GM18867 (cell line): Measurements from ENCODE around the gene ARID3B.

Experiments used
- ATAC-seq: cut with Tn5 transposase; IDR thresholded peaks from one replicate; pipeline ENCODE4 v1.9.1; 2021; ENCODE audit warnings: mild to moderate bottlenecking, moderate library complexity; ENCODE audit not compliant: unreplicated experiment

The ARID3B gene

GRCh38 chr15:74603026-74603788 is 62.2 kb downstream of the ARID3B start:
- ATAC-seq, result no peak

GRCh38 chr15:74603789-74604705 is 63.0 kb downstream of the ARID3B start:
- no peak for ATAC-seq

- no peak for ATAC-seq
These were observed 64.2 kb downstream of the ARID3B start for GRCh38 chr15:74604983-74605794.

- ATAC-seq, result no peak
These were observed 64.8 kb downstream of the ARID3B start for GRCh38 chr15:74605795-74606150.

- no peak for ATAC-seq
These were observed 67.8 kb downstream of the ARID3B start for GRCh38 chr15:74608786-74609185.

GRCh38 chr15:74609938-74610301 is 68.9 kb downstream of the ARID3B start:
- no peak for ATAC-seq

- ATAC-seq, result no peak
These were observed 69.4 kb downstream of the ARID3B start for GRCh38 chr15:74610302-74610951.

- ATAC-seq, result no peak
These were observed 70.3 kb downstream of the ARID3B start for GRCh38 chr15:74611341-74611740.

GRCh38 chr15:74611834-74612233 is 70.8 kb downstream of the ARID3B start:
- ATAC-seq, result no peak

- no peak for ATAC-seq
These were observed 71.7 kb downstream of the ARID3B start for GRCh38 chr15:74612677-74613076.

GRCh38 chr15:74613089-74613952 is 72.3 kb downstream of the ARID3B start:
- ATAC-seq, result no peak

GRCh38 chr15:74613953-74614743 is 73.1 kb downstream of the ARID3B start:
- no peak for ATAC-seq

GRCh38 chr15:74614744-74615507 is 73.9 kb downstream of the ARID3B start:
- peak; percentile 47 for ATAC-seq

GRCh38 chr15:74615508-74616365 is 74.7 kb downstream of the ARID3B start, which contains the start of gene CLK3:
CLK3 (plus strand) TSS chr15:74615836; CDS start chr15:74619197, 3,361 bp downstream.
- peak; percentile 79 for ATAC-seq

- ATAC-seq, result no peak
These were observed 75.4 kb downstream of the ARID3B start for GRCh38 chr15:74616366-74616939.

- no peak for ATAC-seq
These were observed 76.0 kb downstream of the ARID3B start for GRCh38 chr15:74616996-74617395.
